Prostate gland (tissue), 2 donors: ENCODE measurements around the gene NDUFS2. TPM values are rescaled to one million over a fixed set of nuclear protein-coding genes. Genes with fewer than 3 reads are reported as not detected.

Experiments used
- DNase-seq: peaks from one replicate; pipeline ENCODE4 v3.0.0-alpha.2; 2019; ENCODE audit warnings: low spot score
- H3K27ac ChIP-seq, 2 donors: fragments of 200-600 bp; sonication (generic); 2 replicates each; pipeline ENCODE4 v1.5.1; 2017 to 2019
- H3K27me3 ChIP-seq: fragments of 200-600 bp; sonication (generic); replicated peaks from 2 replicates; pipeline ENCODE4 v1.5.1; 2019; ENCODE audit not compliant: insufficient read depth
- H3K36me3 ChIP-seq, 2 donors: fragments of 200-600 bp; sonication (generic); 1 replicate in 1 of 2; 2 replicates in 1 of 2; pipeline versions ENCODE4 v1.5.1 to v1.8.1; 2017 to 2019
- H3K4me1 ChIP-seq: fragments of 200-600 bp; sonication (generic); replicated peaks from 2 replicates; pipeline ENCODE4 v1.5.1; 2019
- H3K4me3 ChIP-seq, 2 donors: fragments of 200-600 bp; sonication (generic); 2 replicates each; pipeline ENCODE4 v1.5.1; 2017 to 2019
- H3K9me3 ChIP-seq: fragments of 200-600 bp; sonication (generic); 2 replicates; pipeline ENCODE4 v1.5.1; 2017
- POLR2A ChIP-seq: fragments of 450-650 bp; IDR thresholded peaks from one replicate; pipeline ENCODE4 v1.6.1; 2016; ENCODE audit warnings: antibody characterized with exemption, mild to moderate bottlenecking
- POLR2AphosphoS5 ChIP-seq: sonication (generic); formaldehyde crosslinking; IDR thresholded peaks from one replicate; pipeline ENCODE4 v1.6.1; 2017; ENCODE audit warnings: antibody characterized with exemption
- WGBS: methylation state at CpG from one replicate; pipeline ENCODE4 v1.1.5; 2018; 5-methylcytosine and 5-hydroxymethylcytosine counted together
- intact Hi-C: fragments of 100-400 bp; cut with DNase I; formaldehyde crosslinking; loops from one replicate; pipeline ENCODE4 v1.14.2; 2022
- total RNA-seq, 2 donors: library from RNA; depleted of rRNA; stranded (reverse); fragments of >200 nt; gene quantifications; one replicate each; pipeline ENCODE4 v1.1.0, GENCODE V29; 2016
- TF ChIP-seq, protein P1 (sequence below), 4 experiments: fragments of 200-600 bp in 2 of 4; fragments of 450-650 bp in 2 of 4; sonication (generic) in 2 of 4; IDR thresholded peaks; 1 replicate in 3 of 4; 2 replicates in 1 of 4; pipeline ENCODE4 v1.5.1; 2016 to 2019; ENCODE audit warnings: antibody characterized with exemption in 4 of 4, mild to moderate bottlenecking in 2 of 4, moderate library complexity in 2 of 4

Gene NDUFS2
- total RNA-seq, 2 donors from 2014 or later = 108 to 111 TPM

DNA sequence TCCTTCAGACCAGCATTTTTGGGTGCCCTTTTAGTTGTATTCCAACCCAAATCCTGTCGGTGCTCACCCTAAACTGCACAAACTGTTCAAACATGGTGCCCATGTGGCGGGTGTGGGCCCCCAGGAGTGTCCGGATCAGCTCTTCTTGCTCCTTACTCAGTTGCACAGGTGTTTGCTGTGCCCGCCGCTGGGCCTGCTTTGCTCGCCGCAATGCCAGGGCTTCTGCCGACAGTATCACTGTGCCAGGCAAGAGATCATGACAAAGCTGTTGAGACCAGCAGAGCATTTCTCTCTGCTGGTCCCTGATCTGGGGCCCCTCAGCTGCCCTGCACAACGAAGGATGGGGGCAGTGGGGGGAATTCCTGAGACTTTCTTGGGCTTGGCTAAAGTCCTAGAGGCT, 30.9 kb downstream of the NDUFS2 start:
- no peak for DNase-seq
- Histone ChIP-seq H3K36me3 (peaks cover 0 to 3% of the 10 kb centered on the region in 2 donors), H3K27me3 (no peaks in the 10 kb centered on the region), H3K27ac (no peak overlapping the region), H3K4me3 (no peak overlapping the region), H3K4me1 (no peaks in the 10 kb centered on the region), H3K9me3 (no peaks in the 10 kb centered on the region)
- 82% methylated on average over 9 of the region's 9 CpGs for WGBS
- intact Hi-C loops = no loop called here
- no peak for TF ChIP-seq POLR2AphosphoS5
- TF ChIP-seq POLR2A = no peak
- TF ChIP-seq, protein P1, sequence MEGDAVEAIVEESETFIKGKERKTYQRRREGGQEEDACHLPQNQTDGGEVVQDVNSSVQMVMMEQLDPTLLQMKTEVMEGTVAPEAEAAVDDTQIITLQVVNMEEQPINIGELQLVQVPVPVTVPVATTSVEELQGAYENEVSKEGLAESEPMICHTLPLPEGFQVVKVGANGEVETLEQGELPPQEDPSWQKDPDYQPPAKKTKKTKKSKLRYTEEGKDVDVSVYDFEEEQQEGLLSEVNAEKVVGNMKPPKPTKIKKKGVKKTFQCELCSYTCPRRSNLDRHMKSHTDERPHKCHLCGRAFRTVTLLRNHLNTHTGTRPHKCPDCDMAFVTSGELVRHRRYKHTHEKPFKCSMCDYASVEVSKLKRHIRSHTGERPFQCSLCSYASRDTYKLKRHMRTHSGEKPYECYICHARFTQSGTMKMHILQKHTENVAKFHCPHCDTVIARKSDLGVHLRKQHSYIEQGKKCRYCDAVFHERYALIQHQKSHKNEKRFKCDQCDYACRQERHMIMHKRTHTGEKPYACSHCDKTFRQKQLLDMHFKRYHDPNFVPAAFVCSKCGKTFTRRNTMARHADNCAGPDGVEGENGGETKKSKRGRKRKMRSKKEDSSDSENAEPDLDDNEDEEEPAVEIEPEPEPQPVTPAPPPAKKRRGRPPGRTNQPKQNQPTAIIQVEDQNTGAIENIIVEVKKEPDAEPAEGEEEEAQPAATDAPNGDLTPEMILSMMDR (IDR thresholded peaks at IDR 0.05) = no peak

DNA sequence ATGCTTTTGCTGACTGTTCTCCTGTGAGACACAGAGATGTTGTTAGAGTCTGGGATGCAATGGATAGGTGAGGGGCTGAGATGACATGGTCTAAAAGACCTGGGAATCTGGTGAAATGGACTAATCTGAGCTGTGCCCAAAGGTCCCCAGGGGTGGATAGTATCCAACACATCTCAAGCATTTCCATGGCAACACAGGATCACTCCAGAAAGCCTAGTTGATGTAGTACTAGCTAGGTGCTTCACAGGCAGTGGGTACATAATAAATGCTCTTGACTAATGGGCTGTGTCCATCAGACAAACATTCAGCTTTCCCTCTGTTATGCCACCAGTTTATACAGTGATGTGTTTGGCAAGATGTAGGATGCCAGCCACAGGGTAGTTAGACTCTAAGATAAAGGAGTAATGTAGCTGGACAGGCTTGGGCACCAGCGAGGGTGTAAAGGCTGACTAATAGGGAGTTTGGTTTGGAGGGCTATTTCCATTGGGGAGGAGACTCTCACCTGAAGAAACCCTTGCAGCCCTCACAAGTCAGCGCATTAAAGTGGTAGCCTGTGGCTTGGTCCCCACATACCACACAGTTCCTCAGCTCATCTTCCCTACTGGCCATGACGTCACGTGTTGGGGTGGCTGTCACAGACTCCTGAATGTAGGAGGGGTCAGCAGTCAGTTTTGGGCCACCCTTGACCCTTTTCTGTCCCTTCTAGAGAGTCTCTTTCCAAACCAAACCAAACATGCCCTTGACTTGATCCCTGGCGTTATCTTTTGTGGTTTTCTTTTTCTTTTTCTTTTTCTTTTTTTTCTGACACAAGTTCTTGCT, 34.0 kb downstream of the NDUFS2 start:
- no peaks in the 10 kb centered on the region for H3K27me3 ChIP-seq
- intact Hi-C loops = no loop called here
- no peaks in the 10 kb centered on the region for H3K4me1 ChIP-seq
- no peaks in the 10 kb centered on the region for H3K9me3 ChIP-seq
- H3K4me3 ChIP-seq = no peak overlapping the region
- H3K27ac ChIP-seq = no peak overlapping the region
- 80% methylated on average over 5 of the region's 5 CpGs for WGBS
- no peaks in the 10 kb centered on the region for H3K36me3 ChIP-seq
- no peak for TF ChIP-seq POLR2A
- TF ChIP-seq, protein P1 (IDR thresholded peaks at IDR 0.05) = no peak
- no peak for TF ChIP-seq POLR2AphosphoS5
- DNase-seq = no peak

DNA sequence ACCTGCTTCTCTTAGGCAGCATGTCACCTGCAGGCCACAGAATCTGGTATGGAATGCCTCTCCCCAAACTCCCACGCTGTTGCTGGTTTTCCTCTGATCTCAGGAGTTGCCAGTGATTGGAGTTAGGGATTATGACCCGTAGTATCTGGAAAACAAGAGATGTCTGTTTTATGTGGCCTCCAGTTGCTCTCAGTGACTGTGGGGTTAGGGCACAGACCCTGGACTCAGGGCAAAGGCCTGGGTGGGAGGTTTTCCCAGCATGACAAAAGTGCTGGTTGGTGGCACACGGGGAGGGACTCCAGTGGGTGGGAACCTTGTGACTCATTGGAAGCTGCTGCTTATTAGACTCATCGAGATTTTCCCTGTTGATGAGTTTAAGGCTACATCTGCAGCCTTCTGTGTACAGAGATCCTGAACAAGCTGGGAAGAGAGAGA, 35.9 kb downstream of the NDUFS2 start, which contains the start of gene NR1I3:
TSS of gene NR1I3 (minus strand) at position 165 of the 435 bp plus-strand sequence. CDS start 1,638 bp downstream, outside the sequence.
- Histone ChIP-seq H3K27me3 (no peaks in the 10 kb centered on the region), H3K36me3 (no peaks in the 10 kb centered on the region), H3K27ac (no peak within 1 kb of the TSS), H3K9me3 (no peaks in the 10 kb centered on the region), H3K4me1 (no peaks in the 10 kb centered on the region), H3K4me3 (no peak within 1 kb of the TSS)
- WGBS = 65% methylated on average over 4 of the region's 4 CpGs
- intact Hi-C loops = no loop called here
- TF ChIP-seq POLR2A (no peak), POLR2AphosphoS5 (no peak)
- TF ChIP-seq, protein P1 (IDR thresholded peaks at IDR 0.05) = no peak
- no peak for DNase-seq

DNA sequence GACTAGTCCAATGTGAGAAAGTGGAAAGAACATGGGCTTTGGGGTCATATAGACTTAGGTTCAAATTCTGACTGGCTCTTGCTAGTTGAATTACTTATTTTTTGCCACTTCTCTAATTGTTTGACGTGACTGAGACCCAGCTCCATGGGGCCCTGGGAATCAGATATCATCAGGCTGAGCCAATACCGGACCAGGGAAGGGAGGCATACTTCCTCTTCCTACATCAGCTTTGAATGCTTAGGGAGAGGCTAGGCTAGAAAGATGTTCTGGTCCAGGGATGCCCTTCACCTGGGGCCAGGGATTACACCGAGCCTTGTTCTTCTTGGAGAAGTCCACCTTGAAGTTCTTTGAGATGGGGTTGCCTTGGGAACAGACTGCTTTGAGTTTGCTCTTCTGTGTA, 39.5 kb downstream of the NDUFS2 start:
- H3K9me3 ChIP-seq = no peaks in the 10 kb centered on the region
- H3K27me3 ChIP-seq = no peaks in the 10 kb centered on the region
- no peaks in the 10 kb centered on the region for H3K4me1 ChIP-seq
- H3K4me3 ChIP-seq = no peak overlapping the region
- H3K36me3 ChIP-seq = no peaks in the 10 kb centered on the region
- 86% methylated on average over 3 of the region's 3 CpGs for WGBS
- H3K27ac ChIP-seq = no peak overlapping the region
- TF ChIP-seq, protein P1 (IDR thresholded peaks at IDR 0.05) = no peak
- no peak for TF ChIP-seq POLR2AphosphoS5
- TF ChIP-seq POLR2A = no peak
- no peak for DNase-seq
- intact Hi-C loops = no loop called here

DNA sequence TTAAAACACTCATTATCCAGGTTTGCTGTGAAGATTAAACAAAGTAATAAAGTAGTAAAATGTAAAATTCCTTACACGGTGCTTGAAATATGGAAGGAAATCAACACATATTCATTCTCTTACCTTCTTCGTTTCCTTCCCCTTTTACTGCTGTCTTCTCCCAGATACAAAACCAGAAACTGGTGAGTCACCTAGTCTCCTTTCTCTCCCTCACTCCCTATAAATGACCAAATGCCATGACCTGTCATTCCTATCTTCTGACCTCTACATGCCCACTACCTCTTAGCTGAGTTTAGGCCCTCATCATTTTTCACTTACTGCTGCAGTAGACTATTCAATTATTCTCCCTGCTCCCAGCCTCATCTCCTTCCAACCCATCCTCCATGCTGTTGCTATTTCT, 40.1 kb downstream of the NDUFS2 start:
- TF ChIP-seq POLR2AphosphoS5 (no peak), POLR2A (no peak)
- TF ChIP-seq, protein P1 (IDR thresholded peaks at IDR 0.05) = no peak
- Histone ChIP-seq H3K27ac (no peak overlapping the region), H3K4me1 (no peaks in the 10 kb centered on the region), H3K9me3 (no peaks in the 10 kb centered on the region), H3K36me3 (no peaks in the 10 kb centered on the region), H3K27me3 (no peaks in the 10 kb centered on the region), H3K4me3 (no peak overlapping the region)
- intact Hi-C loops = no loop called here
- 63% methylated on average over 2 of the region's 2 CpGs for WGBS
- DNase-seq = no peak
